ENCODE measurements around the gene ETNPPL. TPM values are rescaled to one million over a fixed set of nuclear protein-coding genes. Genes with fewer than 3 reads are reported as not detected.

ETNPPL gene
- total RNA-seq, 1 donor, result not detected

GRCh38 chr4:108729731-108730130 lies 33.1 kb downstream of the ETNPPL start:
- H3K36me3 ChIP-seq (ENCODE audit: insufficient read depth, low read length), result no peaks in the 10 kb centered on the region
- no peaks in the 10 kb centered on the region for H3K4me1 ChIP-seq (ENCODE audit: insufficient read depth, low read length)
- no peak for TF ChIP-seq CTCF (IDR thresholded peaks at IDR 0.05; ENCODE audit: extremely low read depth, low read depth, low read length)
- no peak for DNase-seq (ENCODE audit: insufficient read length, low spot score, missing footprints)
- no peaks in the 10 kb centered on the region for H3K27me3 ChIP-seq (ENCODE audit: insufficient read depth, low read length)
- H3K4me2 ChIP-seq (ENCODE audit: insufficient read depth, low read length), result no peak overlapping the region
- no peak overlapping the region for H3K27ac ChIP-seq (ENCODE audit: low read depth, low read length)
- no peak overlapping the region for H2AFZ ChIP-seq (ENCODE audit: low read length)
- peaks cover 4% of the 10 kb centered on the region for H3K9me3 ChIP-seq (ENCODE audit: low read depth, low read length)
- H3K79me2 ChIP-seq (ENCODE audit: insufficient read depth, low read length), result no peaks in the 10 kb centered on the region
- H4K20me1 ChIP-seq (ENCODE audit: insufficient read depth, low read length), result no peaks in the 10 kb centered on the region
- H3K4me3 ChIP-seq (ENCODE audit: insufficient read depth, low read length), result no peak overlapping the region

- H3K4me2 ChIP-seq (ENCODE audit: insufficient read depth, low read length), result no peak overlapping the region
- no peaks in the 10 kb centered on the region for H3K27me3 ChIP-seq (ENCODE audit: insufficient read depth, low read length)
- no peaks in the 10 kb centered on the region for H3K79me2 ChIP-seq (ENCODE audit: insufficient read depth, low read length)
- no peak overlapping the region for H3K27ac ChIP-seq (ENCODE audit: low read depth, low read length)
- no peaks in the 10 kb centered on the region for H4K20me1 ChIP-seq (ENCODE audit: insufficient read depth, low read length)
- no peak for DNase-seq (ENCODE audit: insufficient read length, low spot score, missing footprints)
- no peaks in the 10 kb centered on the region for H3K36me3 ChIP-seq (ENCODE audit: insufficient read depth, low read length)
- no peak for TF ChIP-seq CTCF (IDR thresholded peaks at IDR 0.05; ENCODE audit: extremely low read depth, low read depth, low read length)
- H3K9me3 ChIP-seq (ENCODE audit: low read depth, low read length), result peaks cover 4% of the 10 kb centered on the region
- no peak overlapping the region for H2AFZ ChIP-seq (ENCODE audit: low read length)
- no peaks in the 10 kb centered on the region for H3K4me1 ChIP-seq (ENCODE audit: insufficient read depth, low read length)
- no peak overlapping the region for H3K4me3 ChIP-seq (ENCODE audit: insufficient read depth, low read length)
Measured at GRCh38 chr4:108725457-108725856, 37.4 kb downstream of the ETNPPL start.

- no peak for TF ChIP-seq CTCF (IDR thresholded peaks at IDR 0.05; ENCODE audit: extremely low read depth, low read depth, low read length)
- H3K4me2 ChIP-seq (ENCODE audit: insufficient read depth, low read length), result no peak overlapping the region
- no peaks in the 10 kb centered on the region for H3K79me2 ChIP-seq (ENCODE audit: insufficient read depth, low read length)
- no peaks in the 10 kb centered on the region for H3K27me3 ChIP-seq (ENCODE audit: insufficient read depth, low read length)
- no peak overlapping the region for H3K27ac ChIP-seq (ENCODE audit: low read depth, low read length)
- no peaks in the 10 kb centered on the region for H3K9me3 ChIP-seq (ENCODE audit: low read depth, low read length)
- DNase-seq (ENCODE audit: insufficient read length, low spot score, missing footprints), result no peak
- no peak overlapping the region for H3K4me3 ChIP-seq (ENCODE audit: insufficient read depth, low read length)
- no peaks in the 10 kb centered on the region for H3K4me1 ChIP-seq (ENCODE audit: insufficient read depth, low read length)
- no peaks in the 10 kb centered on the region for H3K36me3 ChIP-seq (ENCODE audit: insufficient read depth, low read length)
- no peaks in the 10 kb centered on the region for H4K20me1 ChIP-seq (ENCODE audit: insufficient read depth, low read length)
- no peak overlapping the region for H2AFZ ChIP-seq (ENCODE audit: low read length)
Measured at GRCh38 chr4:108717386-108717785, 45.5 kb downstream of the ETNPPL start.

- Histone ChIP-seq H3K36me3 (ENCODE audit: insufficient read depth, low read length) (no peaks in the 10 kb centered on the region), H3K4me3 (ENCODE audit: insufficient read depth, low read length) (no peak overlapping the region), H3K9me3 (ENCODE audit: low read depth, low read length) (no peaks in the 10 kb centered on the region), H3K79me2 (ENCODE audit: insufficient read depth, low read length) (no peaks in the 10 kb centered on the region), H4K20me1 (ENCODE audit: insufficient read depth, low read length) (no peaks in the 10 kb centered on the region), H2AFZ (ENCODE audit: low read length) (no peak overlapping the region), H3K27me3 (ENCODE audit: insufficient read depth, low read length) (no peaks in the 10 kb centered on the region), H3K4me1 (ENCODE audit: insufficient read depth, low read length) (no peaks in the 10 kb centered on the region), H3K4me2 (ENCODE audit: insufficient read depth, low read length) (no peak overlapping the region), H3K27ac (ENCODE audit: low read depth, low read length) (no peak overlapping the region)
- no peak for DNase-seq (ENCODE audit: insufficient read length, low spot score, missing footprints)
- no peak for TF ChIP-seq CTCF (IDR thresholded peaks at IDR 0.05; ENCODE audit: extremely low read depth, low read depth, low read length)
Measured at GRCh38 chr4:108716340-108716739, 46.5 kb downstream of the ETNPPL start.

All from osteoblast (primary cell).